IMR-90 (cell line): ENCODE measurements around the gene THRB.

Experiments
- POLR2A ChIP-seq: IDR thresholded peaks from 2 replicates; pipeline ENCODE4 v1.6.1; 2012; ENCODE audit warnings: mild to moderate bottlenecking, low read depth, low read length
- SMC3 ChIP-seq: fragments of 150-350 bp; IDR thresholded peaks from 2 replicates; pipeline ENCODE4 v1.6.1; 2016; ENCODE audit warnings: low read depth, mild to moderate bottlenecking, antibody characterized with exemption, low read length, moderate library complexity
- TF ChIP-seq, protein P1 (sequence below): conservative IDR thresholded peaks from 2 replicates; pipeline ENCODE4 v1.5.1; 2012; ENCODE audit warnings: mild to moderate bottlenecking, low read depth, low read length, improper control_type of control experiment

DNA sequence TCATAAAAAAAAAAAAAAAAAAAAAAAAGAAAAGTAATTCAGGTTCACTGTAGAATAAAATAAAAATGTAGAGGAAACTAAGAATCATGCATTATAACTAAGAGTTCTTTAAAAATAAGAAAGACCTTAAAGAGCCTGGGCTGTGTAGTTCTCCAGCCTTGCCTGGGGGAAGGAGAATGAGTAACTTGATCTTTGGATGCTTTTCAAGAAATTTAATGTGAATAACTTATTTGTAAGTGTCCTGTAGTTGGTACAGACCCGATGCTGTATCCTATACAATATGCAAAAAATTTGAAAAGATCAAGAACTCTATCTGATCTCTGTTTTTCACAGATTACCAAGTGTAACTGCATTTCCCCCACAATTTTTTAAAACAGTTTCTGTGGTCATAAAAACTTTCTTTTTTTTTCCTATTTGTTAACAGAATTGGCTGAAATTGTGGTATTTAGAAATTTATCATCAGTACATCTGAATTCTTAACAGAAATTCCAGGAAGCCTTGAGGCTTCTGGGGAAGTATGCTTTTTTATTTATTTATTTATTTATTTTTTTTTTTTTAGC lies 195.3 kb downstream of the THRB start:
- no peak for TF ChIP-seq POLR2A
- TF ChIP-seq SMC3, result no peak
- TF ChIP-seq, protein P1, sequence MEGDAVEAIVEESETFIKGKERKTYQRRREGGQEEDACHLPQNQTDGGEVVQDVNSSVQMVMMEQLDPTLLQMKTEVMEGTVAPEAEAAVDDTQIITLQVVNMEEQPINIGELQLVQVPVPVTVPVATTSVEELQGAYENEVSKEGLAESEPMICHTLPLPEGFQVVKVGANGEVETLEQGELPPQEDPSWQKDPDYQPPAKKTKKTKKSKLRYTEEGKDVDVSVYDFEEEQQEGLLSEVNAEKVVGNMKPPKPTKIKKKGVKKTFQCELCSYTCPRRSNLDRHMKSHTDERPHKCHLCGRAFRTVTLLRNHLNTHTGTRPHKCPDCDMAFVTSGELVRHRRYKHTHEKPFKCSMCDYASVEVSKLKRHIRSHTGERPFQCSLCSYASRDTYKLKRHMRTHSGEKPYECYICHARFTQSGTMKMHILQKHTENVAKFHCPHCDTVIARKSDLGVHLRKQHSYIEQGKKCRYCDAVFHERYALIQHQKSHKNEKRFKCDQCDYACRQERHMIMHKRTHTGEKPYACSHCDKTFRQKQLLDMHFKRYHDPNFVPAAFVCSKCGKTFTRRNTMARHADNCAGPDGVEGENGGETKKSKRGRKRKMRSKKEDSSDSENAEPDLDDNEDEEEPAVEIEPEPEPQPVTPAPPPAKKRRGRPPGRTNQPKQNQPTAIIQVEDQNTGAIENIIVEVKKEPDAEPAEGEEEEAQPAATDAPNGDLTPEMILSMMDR, result no peak
